HepG2 (cell line): ENCODE data around the gene LGI1. TPM values are rescaled to one million over a fixed set of nuclear protein-coding genes. Genes with fewer than 3 reads are reported as not detected.

Source experiments
- AKNA ChIP-seq: sonication (generic); formaldehyde crosslinking; IDR thresholded peaks from 2 replicates; pipeline ENCODE4 v1.4.0; 2020; ENCODE audit warnings: missing genetic modification reagents, borderline replicate concordance
- ARID5B ChIP-seq: IDR thresholded peaks from 2 replicates; pipeline ENCODE4 v1.4.0; 2020; ENCODE audit warnings: mild to moderate bottlenecking, missing genetic modification reagents
- ELF3 ChIP-seq: IDR thresholded peaks from 2 replicates; pipeline ENCODE4 v1.6.1; 2016; ENCODE audit warnings: missing genetic modification reagents, missing compliant biosample characterization
- GTF3A ChIP-seq: sonication (generic); formaldehyde crosslinking; conservative IDR thresholded peaks from 2 replicates; pipeline ENCODE4 v1.4.0; 2020; ENCODE audit warnings: mild to moderate bottlenecking, missing genetic modification reagents
- HNF1A ChIP-seq, 2 experiments: sonication (generic) in 1 of 2; formaldehyde crosslinking in 1 of 2; IDR thresholded peaks; 2 replicates each; pipeline versions ENCODE4 v1.4.0 to v1.6.1; 2016 to 2020; ENCODE audit warnings: borderline replicate concordance in 1 of 2, low read depth in 1 of 2, mild to moderate bottlenecking in 1 of 2, missing genetic modification reagents in 1 of 2
- MED13 ChIP-seq: sonication (generic); formaldehyde crosslinking; IDR thresholded peaks from 2 replicates; pipeline ENCODE4 v1.5.0; 2020; ENCODE audit warnings: missing genetic modification reagents
- NCOA2 ChIP-seq: sonication (generic); formaldehyde crosslinking; IDR thresholded peaks from 2 replicates; pipeline ENCODE4 v1.8.0; 2022; ENCODE audit warnings: inconsistent platforms
- NRL ChIP-seq: sonication (generic); formaldehyde crosslinking; IDR thresholded peaks from 2 replicates; pipeline ENCODE4 v1.5.0; 2020; ENCODE audit warnings: missing genetic modification reagents, mild to moderate bottlenecking, moderate library complexity, borderline replicate concordance
- PAF1 ChIP-seq: IDR thresholded peaks from 2 replicates; pipeline ENCODE4 v1.6.1; 2016; ENCODE audit warnings: missing genetic modification reagents, missing compliant biosample characterization
- PITX1 ChIP-seq: sonication (generic); formaldehyde crosslinking; IDR thresholded peaks from 2 replicates; pipeline ENCODE4 v1.5.1; 2020; ENCODE audit warnings: mild to moderate bottlenecking, missing genetic modification reagents
- SRSF9 ChIP-seq: fragments of 200-400 bp; formaldehyde crosslinking; IDR thresholded peaks from 2 replicates; pipeline ENCODE4 v1.6.1; 2018; ENCODE audit warnings: borderline replicate concordance, mild to moderate bottlenecking, low read depth, low read length; ENCODE audit not compliant: insufficient read depth, poor library complexity, severe bottlenecking
- THAP7 ChIP-seq: sonication (generic); formaldehyde crosslinking; IDR thresholded peaks from 2 replicates; pipeline ENCODE4 v1.8.1; 2023; ENCODE audit warnings: mild to moderate bottlenecking, missing genetic modification reagents
- TOPORS ChIP-seq: sonication (generic); formaldehyde crosslinking; IDR thresholded peaks from 2 replicates; pipeline ENCODE4 v1.8.0; 2023; ENCODE audit warnings: mild to moderate bottlenecking, missing genetic modification reagents
- ZFP41 ChIP-seq: sonication (generic); formaldehyde crosslinking; IDR thresholded peaks from 2 replicates; pipeline ENCODE4 v1.4.0; 2020; ENCODE audit warnings: mild to moderate bottlenecking, missing genetic modification reagents, borderline replicate concordance
- ZFP62 ChIP-seq: sonication (generic); formaldehyde crosslinking; IDR thresholded peaks from 2 replicates; pipeline ENCODE4 v1.4.0; 2020; ENCODE audit warnings: missing genetic modification reagents
- ZNF329 ChIP-seq: sonication (generic); formaldehyde crosslinking; IDR thresholded peaks from 2 replicates; pipeline ENCODE4 v1.9.0; 2021; ENCODE audit warnings: low read depth, mild to moderate bottlenecking, missing genetic modification reagents
- polyA plus RNA-seq, 8 experiments: library from polyadenylated mRNA; depleted of rRNA in 3 of 8; stranded (reverse) in 7 of 8; unstranded in 1 of 8; fragments of >200 nt; fragmentation: Illumina TruSeq in 4 of 8; extraction: Trizol in 4 of 8; gene quantifications; 2 replicates each; pipeline versions ENCODE4 v1.2.1 to v1.2.3, GENCODE V29; 2011 to 2016; ENCODE audit warnings: low read depth in 4 of 8, missing spikeins in 1 of 8, mixed read lengths in 1 of 8; ENCODE audit not compliant: insufficient read depth in 1 of 8
- total RNA-seq, 5 experiments: library from RNA; depleted of rRNA; stranded (reverse); fragments of >200 nt; fragmentation: Illumina TruSeq; extraction: Trizol; gene quantifications; 2 replicates each; pipeline ENCODE4 v1.2.3, GENCODE V29; 2016; ENCODE audit warnings: low read depth in 1 of 5

Gene LGI1
- total and polyA plus RNA-seq, 2 of the 13 experiments (the other 11 are each of a cell fraction or from before 2014, with no cell fraction given), result not detected

GRCh38 chr10:93790439-93790838 lies 32.7 kb downstream of the LGI1 start (continued):
- TF ChIP-seq THAP7 (CRISPR knock-in tag), result no peak
- TF ChIP-seq GTF3A (CRISPR knock-in tag), result no peak
- TF ChIP-seq ZFP62, result no peak
- peak; percentile 21; the same call in 1 of the 2 replicates for TF ChIP-seq PITX1 (CRISPR knock-in tag)
- TF ChIP-seq NRL (CRISPR knock-in tag), result no peak
- no peak for TF ChIP-seq TOPORS (CRISPR knock-in tag)
- TF ChIP-seq NCOA2, result 0 out of 2 replicates have a peak, but pooled peaks have one; percentile 28
- no peak for TF ChIP-seq SRSF9
- TF ChIP-seq ELF3 (CRISPR knock-in tag), result peak; percentile 25; the same call in 1 of the 2 replicates
- TF ChIP-seq ZFP41, result no peak
- TF ChIP-seq AKNA (CRISPR knock-in tag), result no peak
- TF ChIP-seq PAF1 (CRISPR knock-in tag), result no peak
- TF ChIP-seq HNF1A (IDR thresholded peaks at IDR 0.05; ENCODE audit: low read depth), result no peak
- TF ChIP-seq HNF1A (CRISPR knock-in tag; IDR thresholded peaks at IDR 0.05; ENCODE audit: borderline replicate concordance), result no peak
- TF ChIP-seq ARID5B (CRISPR knock-in tag), result 0 out of 2 replicates have a peak, but pooled peaks have one; percentile 15
- no peak for TF ChIP-seq ZNF329 (CRISPR knock-in tag)
- no peak for TF ChIP-seq MED13
